ENCODE data around the gene CAV1. TPM values are rescaled to one million over a fixed set of nuclear protein-coding genes. Genes with fewer than 3 reads are reported as not detected.

Gene CAV1
- total RNA-seq, 4 donors from 2014 or later, result 301 to 490 (median 321) TPM

- intact Hi-C loops (cut with DNase I), result no loop called here
- H3K9me3 ChIP-seq, result no peaks in the 10 kb centered on the region
Observed at GRCh38 chr7:116566666-116567065, 41.8 kb downstream of the CAV1 start.

DNA sequence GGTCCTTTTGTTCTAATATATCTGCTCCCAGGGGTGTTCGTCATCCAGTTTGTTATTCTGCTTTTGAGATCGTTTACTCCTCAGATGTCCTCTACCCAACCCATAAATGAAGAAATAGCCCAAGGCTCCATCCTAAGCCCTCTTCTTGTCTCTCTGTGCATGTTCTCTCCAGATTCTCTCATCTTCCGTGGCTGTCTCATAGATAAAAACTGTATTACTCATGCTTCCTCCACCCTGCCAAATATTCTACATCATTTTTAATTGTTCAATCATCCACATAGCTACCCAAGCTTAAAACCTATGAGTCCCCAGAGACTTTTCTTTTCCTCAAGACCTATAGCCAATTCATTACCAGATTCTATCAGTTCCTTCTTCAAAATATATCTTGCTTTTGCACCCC, 44.9 kb downstream of the CAV1 start:
- WGBS, 2 donors, result 85 to 90% methylated on average over 3 of the region's 3 CpGs
- intact Hi-C loops (cut with DNase I), result no loop called here

More at GRCh38 chr7:116566666-116567065, 41.8 kb downstream of the CAV1 start:
- Histone ChIP-seq H3K4me3 (replicated peaks in 1 of 3) (no peak overlapping the region), H3K36me3 (no peaks in the 10 kb centered on the region), H3K4me1 (peaks cover 4 to 5% of the 10 kb centered on the region in 2 donors), H3K27ac (no peak overlapping the region), H3K27me3 (no peaks in the 10 kb centered on the region)
- no peak for DNase-seq
- TF ChIP-seq CTCF (IDR thresholded peaks at IDR 0.05) (no peak), POLR2A (IDR thresholded peaks at IDR 0.05) (no peak)

DNA sequence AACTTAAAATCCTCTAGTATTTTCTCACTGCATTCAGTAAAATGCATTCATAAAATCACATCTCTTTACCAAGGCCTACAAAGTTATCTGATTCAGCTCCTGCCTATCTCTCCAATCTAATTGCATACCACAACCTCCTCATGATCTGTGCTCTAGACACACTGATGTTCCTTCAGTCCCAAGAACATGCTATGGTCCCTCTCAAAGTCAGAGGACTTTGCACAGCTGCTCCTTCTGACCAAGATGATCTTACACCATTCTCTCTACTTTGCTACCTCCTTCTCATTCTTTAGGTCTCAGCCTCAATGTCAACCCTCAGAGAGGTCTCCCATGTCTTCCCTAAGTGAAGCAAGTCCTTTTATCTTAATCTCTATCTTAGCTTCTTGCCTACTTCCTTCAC, 45.5 kb downstream of the CAV1 start:
- Histone ChIP-seq H3K4me1 (peaks cover 4 to 15% of the 10 kb centered on the region in 2 donors), H3K4me3 (replicated peaks in 1 of 3) (no peak overlapping the region), H3K36me3 (no peaks in the 10 kb centered on the region), H3K9me3 (no peaks in the 10 kb centered on the region), H3K27ac (no peak overlapping the region), H3K27me3 (no peaks in the 10 kb centered on the region)
- DNase-seq, result no peak
- intact Hi-C loops (cut with DNase I), result no loop called here
- TF ChIP-seq CTCF (IDR thresholded peaks at IDR 0.05) (no peak), POLR2A (IDR thresholded peaks at IDR 0.05) (no peak)

More for the DNA sequence above, 44.9 kb downstream of the CAV1 start:
- H3K4me1 ChIP-seq, result peaks cover 4 to 15% of the 10 kb centered on the region in 2 donors
- no peak overlapping the region for H3K27ac ChIP-seq
- H3K9me3 ChIP-seq, result no peaks in the 10 kb centered on the region
- no peaks in the 10 kb centered on the region for H3K36me3 ChIP-seq
- no peak for TF ChIP-seq POLR2A (IDR thresholded peaks at IDR 0.05)
- no peak for TF ChIP-seq CTCF (IDR thresholded peaks at IDR 0.05)
- H3K4me3 ChIP-seq (replicated peaks in 1 of 3), result no peak overlapping the region
- no peaks in the 10 kb centered on the region for H3K27me3 ChIP-seq
- no peak for DNase-seq

DNA sequence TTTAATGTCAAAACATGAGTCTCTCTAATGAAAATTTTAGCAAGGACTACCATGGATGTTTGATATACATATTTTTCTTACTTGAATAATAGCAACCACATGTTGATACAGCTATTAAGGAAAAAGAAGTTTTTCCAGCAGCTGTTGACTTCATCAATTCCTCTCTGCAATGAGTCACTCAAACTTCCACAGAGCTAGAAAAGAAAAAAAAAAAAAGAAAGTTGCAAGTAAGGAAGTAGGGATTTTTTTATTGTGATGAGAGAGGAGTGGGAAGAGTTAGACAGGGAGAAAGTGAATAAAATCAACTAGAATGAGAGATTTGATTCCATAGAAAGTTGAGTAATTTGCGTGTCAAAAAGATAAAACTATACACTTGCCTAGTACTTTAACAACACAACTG, 46.2 kb downstream of the CAV1 start:
- no peak for DNase-seq
- peaks cover 4 to 15% of the 10 kb centered on the region in 2 donors for H3K4me1 ChIP-seq
- H3K4me3 ChIP-seq (replicated peaks in 1 of 3), result no peak overlapping the region
- H3K36me3 ChIP-seq, result no peaks in the 10 kb centered on the region
- H3K27me3 ChIP-seq, result no peaks in the 10 kb centered on the region
- intact Hi-C loops (cut with DNase I), result no loop called here
- no peaks in the 10 kb centered on the region for H3K9me3 ChIP-seq
- TF ChIP-seq POLR2A (IDR thresholded peaks at IDR 0.05), result no peak
- TF ChIP-seq CTCF (IDR thresholded peaks at IDR 0.05), result no peak
- no peak overlapping the region for H3K27ac ChIP-seq
- 82 to 84% methylated on average over 1 of the region's 1 CpG for WGBS, 2 donors

GRCh38 chr7:116571552-116571951, 46.7 kb downstream of the CAV1 start:
- no peak overlapping the region for H3K27ac ChIP-seq
- H3K36me3 ChIP-seq, result no peaks in the 10 kb centered on the region
- DNase-seq, result no peak
- H3K4me1 ChIP-seq, result peaks cover 4 to 20% of the 10 kb centered on the region in 2 donors
- H3K27me3 ChIP-seq, result no peaks in the 10 kb centered on the region
- intact Hi-C loops (cut with DNase I), result no loop called here
- 68 to 87% methylated on average over 2 of the region's 2 CpGs for WGBS, 2 donors
- H3K4me3 ChIP-seq (replicated peaks in 1 of 3), result no peak overlapping the region
- TF ChIP-seq CTCF (IDR thresholded peaks at IDR 0.05), result no peak
- no peak for TF ChIP-seq POLR2A (IDR thresholded peaks at IDR 0.05)
- no peaks in the 10 kb centered on the region for H3K9me3 ChIP-seq

Data from thyroid gland (tissue), 4 donors.